GM18868 (cell line): ENCODE data around the gene SV2B.

Experiments used
- ATAC-seq: cut with Tn5 transposase; IDR thresholded peaks from one replicate; pipeline ENCODE4 v1.9.1; 2021; ENCODE audit warnings: mild to moderate bottlenecking, moderate library complexity; ENCODE audit not compliant: unreplicated experiment

SV2B gene

DNA sequence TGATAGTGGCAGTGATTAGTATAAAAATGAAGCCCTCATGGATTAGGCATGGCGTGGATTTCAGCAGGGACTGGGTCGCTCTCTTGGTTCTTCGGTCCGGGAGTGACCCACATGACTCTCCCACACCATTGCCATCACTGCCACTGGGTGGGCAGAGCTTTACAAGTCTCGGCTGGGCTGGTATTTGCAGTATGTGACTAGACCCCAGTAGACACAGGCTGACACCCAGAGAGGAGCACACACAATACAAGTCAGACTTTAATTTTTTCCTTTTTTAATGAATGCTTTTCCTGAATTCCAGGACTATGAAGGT lies 1.5 kb downstream of the SV2B start:
- ATAC-seq: no peak

DNA sequence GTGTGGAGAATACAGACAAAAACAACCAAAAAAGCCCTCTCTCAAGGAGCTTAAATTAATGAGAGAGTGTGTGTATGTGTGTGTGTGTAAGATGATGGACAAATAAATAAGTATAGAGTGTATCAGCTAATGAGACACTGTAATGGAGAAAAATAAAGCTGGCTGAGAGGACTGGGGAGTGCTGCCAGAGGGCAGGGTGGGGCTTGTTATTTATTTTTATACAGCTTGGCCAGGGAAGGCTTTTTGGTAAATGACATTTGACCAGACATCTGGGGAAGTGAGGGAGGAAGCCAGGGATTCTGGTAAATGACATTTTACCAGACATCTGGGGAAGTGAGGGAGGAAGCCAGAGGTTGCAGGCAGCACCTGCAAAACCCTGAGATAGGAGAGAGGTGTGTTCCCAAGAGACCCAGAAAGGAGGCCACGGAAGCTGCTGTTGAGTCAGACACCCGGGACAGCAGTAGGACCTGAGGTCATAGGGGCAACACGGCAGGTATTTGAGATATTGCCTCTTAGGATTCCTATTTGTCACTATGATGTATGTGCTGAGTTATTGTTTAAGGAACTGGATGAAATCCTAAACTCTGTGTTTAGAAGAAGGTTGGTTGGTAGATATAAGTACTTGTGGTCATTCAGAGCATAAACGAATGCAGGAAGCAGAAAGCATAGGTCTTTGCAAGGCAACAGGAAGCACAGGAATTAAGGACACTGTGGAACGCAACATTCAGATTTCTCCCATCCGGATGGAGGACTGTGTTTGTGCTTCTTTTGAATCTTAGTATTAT lies 2.7 kb downstream of the SV2B start:
- ATAC-seq: no peak

DNA sequence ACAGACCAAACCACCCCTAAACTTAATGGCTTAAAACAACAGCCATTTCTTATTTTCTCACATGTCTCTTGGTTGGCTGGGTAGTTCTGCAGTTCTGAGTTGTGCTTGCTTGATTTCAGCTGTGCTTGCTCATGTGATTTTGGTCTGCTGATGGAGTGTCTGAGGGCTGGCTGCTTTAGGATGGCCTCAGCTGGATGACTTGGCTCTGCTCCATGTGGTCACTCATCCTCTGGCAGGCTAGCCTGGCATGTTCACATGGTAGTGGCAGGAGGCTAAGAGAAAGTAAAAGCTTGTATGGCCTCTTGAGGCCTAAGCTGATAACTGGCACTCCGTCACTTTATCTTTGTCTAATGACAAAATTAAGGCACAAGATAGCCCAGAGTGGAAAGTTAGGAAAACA lies 4.1 kb downstream of the SV2B start:
- ATAC-seq: no peak

DNA sequence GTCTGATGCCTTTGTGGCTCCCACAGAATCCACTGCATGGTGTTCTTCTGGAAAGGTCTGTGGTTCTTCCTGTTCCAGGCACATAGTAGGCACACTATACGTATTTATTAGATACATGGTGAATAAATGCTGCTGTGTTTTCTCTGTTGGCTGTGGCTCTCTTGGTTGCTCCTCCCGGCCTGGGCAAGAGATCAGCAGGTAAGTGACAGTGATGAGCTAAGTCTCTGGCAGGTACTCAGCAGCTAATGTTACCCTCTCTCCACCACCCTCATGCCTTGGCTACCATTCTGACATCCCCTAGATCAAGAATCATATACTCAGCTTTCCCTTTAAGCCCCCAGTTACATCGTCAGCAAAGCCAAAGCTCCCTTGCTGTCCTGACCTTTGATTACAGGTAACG lies 8.4 kb downstream of the SV2B start:
- no peak for ATAC-seq

DNA sequence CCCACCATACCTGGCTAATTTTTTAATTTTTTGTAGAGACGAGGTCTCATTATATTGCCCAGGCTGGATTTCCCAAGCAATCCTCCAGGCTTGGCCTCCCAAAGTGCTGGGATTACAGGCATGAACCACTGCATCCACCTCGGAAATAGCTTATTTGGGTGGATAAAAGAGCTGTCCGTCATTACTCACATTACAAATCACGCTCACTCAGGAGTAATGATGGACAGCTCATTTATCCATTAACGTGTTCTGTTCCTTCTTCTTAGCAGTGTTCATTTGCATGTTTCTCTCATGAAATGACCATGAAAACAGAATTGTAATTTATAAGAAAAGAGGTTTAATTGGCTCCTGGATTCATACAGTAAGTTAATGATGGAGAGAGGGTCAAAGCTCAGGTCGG lies 9.8 kb downstream of the SV2B start:
- ATAC-seq: no peak

DNA sequence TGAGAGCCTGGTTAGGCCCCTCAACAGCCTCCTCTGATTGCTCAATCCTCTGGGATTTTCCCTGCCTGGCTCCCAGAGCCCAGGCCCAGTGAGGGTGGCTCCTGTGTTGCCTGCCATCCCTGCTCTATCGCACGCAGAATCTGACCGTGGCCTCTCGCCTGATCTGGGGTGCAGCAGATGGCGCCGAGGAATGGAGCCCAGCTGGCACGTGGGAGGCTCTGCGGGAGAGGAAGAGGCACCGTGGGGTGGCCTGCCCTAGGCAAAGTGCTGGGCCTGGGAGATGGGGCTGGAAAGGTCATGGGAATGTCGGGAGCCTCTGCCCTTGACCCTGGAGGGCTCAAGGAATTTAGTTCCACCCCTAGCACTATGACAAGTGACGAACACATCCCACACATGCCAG lies 10.3 kb downstream of the SV2B start:
- ATAC-seq: no peak

DNA sequence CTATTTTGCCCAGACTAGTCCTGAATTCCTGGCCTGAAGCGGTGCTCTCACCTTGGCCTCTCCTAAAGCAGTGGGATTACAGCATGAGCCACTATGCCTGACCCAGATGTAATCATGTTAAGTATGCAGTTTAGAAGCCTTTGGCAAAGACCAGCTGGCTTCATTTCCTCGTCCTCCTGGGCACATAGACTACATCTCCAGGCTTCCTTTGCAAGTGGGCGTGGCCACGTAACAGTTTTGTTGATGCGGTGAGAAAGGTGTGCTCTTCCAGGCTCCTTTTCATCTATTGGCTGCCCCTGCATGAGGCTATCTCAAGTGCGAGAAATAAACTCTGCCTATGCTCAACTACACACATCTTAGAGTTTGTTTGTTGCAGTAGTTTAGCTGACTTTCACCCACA lies 13.0 kb downstream of the SV2B start:
- no peak for ATAC-seq

DNA sequence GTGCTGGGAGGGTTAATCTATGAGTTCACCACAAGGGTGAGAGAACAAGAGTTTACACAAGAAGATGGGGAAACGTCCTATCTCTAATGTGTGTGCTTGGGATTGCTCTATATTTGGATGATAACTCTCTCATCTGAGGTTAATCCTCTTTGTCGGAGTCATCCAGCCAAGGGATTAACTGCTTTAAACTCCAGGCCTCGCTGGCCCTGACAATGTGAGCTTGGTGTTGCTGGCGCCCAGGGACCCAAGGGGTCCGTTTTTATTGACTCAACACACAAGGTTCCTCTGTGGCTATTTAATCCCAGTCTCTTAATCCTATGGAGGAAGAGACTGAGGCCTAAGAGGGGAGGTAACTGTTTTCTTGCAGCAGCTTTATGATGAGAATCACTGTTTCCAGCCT lies 14.2 kb downstream of the SV2B start:
- no peak for ATAC-seq

DNA sequence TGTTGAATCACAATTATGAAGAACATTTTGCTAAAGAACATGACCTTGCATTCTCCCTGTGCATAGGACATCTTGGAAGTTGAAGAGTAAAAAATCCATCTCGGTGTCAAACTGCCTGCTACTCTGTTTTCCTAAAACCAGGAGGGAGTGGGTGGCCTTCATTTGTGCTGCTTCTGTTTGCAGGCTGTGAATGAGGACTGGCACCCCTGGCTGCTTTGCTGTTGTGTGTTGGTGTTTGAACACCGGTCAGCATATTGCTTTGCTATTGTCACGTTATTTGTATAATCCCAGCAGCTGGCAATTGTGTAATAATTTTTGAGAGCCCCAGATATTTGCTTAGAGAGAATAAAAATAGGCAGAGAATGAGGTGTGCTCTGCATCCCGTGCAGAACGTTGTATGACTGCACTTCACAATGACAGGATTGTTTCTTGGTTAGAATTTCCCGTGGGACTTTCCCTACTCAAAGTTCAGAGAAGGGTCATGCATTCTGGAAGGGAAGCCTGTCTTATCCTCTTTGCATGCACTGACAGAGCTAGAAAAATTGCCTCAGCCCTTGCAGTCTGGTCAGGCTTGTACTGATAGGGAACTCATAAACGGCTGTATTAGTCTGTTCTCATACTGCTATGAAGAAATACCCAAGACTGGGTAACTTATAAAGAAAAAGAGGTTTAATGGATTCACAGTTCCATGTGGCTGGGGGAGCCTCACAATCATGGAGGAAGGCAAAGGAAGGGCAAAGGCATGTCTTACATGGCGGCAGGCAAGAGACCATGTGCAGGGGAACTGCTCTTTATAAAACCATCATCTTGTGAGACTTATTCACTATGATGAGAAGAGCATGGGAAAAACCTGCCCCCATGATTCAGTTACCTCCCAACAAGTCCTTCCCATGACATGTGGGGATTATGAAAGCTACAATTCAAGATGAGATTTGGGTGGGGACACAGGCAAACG lies 16.3 kb downstream of the SV2B start:
- ATAC-seq: peak; percentile 90

DNA sequence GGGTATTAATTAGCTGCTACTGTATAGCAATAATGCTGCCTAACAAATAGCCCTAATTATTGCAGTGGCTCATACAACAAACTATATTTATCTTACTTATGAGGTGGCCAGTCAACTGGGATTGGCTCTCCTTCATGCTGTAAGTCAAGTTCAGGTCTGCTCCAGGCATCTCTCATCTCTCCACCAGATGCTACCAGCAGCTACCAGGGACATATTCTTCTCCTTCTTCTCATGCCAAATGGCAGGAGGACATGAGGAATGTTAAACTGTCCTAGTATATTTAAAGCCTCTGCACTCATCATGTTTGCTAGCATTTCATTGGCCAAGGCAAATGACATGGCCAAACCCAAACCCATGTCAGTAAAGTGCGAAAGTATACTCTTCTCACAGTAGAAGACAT lies 17.3 kb downstream of the SV2B start:
- no peak for ATAC-seq

DNA sequence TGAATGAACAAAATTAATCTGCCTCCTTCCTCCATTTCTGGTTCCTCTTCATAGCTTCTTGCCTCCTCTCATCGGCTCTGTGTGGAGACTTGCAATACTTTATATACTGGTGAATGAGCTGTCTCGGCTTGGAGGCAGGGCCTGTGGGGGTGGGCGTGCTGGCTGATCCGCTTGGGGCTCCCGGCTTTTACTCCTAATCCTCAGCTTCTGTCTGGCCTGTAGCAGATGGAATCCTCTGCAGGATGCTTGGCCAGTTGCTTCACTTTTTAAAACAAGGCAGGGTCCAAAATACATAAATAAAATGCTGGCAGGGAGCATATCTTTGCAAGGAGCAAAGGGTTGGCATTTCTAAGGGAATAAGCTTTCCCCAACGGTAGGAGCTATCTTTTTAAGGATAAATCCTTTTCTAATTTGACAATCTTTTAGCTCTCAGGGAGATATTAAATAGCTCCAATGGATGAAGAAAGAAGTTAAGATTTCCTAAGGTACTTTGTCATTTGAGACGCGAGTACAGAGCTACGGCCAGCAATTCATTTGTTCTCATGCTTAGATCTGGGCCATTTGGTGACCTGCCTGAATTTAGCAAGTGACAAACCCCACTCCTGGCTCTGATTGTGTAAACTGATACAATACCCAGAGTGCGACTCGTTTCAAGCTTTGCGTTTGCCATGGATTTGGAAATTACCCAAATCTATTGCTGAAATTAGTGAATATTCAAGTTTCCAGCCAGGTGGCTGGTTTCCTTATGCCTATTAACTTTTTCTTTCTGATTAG lies 18.9 kb downstream of the SV2B start:
- no peak for ATAC-seq

DNA sequence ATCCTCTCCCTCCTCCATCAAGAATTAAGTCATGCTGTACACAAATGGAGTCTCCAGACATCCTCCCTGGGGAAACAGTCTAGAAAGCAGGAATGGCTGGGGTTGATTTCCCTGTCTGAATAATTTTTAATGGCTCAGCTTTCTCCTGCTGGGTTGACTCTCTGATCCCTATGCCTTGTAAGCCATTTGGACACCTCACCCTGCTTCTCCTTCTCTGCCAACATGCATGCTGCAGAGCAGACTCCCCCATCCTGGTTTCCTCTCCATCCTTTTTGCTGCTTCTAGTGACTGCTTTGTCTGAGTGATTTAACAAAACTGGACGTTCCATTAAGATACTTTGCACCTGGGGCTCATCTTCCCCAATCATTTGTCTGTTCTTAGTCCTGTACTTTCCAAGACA lies 22.2 kb downstream of the SV2B start:
- no peak for ATAC-seq

DNA sequence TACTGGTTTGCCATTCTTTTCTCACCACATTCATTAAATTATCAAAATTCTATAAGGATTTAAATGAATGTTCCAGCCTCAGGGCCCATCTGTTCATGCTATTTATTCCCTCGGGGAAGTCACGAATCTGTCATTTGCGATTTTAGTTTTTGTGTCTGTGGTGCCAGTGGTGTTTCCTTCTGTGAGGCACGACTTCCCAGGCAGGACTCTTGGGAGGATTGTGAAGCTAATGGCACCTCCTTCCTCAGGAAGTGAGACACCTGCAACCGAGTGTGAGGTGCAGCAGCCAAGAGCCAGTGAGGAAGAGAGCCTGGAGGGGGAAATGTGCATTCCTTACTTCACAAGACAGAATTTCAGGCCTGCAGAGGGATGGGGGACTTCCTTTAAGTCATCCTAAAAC lies 24.1 kb downstream of the SV2B start:
- no peak for ATAC-seq

DNA sequence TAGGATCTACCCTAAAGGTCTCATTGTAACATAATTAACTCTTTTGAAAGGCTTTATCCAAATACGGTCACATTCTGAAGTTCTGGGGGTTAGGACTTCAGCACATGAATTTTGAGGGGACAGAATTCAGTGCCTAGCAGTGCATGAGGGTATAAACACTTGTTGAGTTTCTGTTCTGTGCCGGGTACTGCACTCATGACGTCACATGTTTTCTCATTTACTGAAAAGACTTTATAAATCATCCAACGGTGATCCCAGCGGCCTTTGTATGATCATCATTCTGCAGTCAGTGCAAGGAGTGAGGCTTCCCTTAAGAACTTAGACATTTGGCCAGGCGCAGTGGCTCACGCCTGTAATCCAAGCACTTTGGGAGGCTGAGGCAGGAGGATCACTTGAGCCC lies 25.1 kb downstream of the SV2B start:
- ATAC-seq: no peak

DNA sequence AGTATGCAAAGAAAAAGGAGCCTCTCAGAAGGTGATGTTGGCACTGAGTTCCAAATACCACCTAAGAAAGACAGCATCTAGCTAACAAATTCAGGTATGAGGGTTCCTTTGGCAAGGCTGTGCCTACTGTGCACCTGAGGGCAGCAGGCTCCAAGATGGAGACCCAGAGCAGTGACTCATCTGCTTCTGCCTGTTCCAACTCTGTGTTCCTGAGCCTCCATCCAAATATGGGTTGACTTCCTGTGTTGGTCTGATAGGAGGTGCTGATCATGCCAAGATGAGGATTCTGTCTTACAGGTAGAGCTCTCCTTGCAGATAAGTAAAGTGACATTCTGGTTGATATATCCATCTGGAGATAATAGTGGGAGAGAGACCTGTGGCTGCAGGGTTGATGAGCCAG lies 26.0 kb downstream of the SV2B start:
- ATAC-seq: peak; percentile 59

DNA sequence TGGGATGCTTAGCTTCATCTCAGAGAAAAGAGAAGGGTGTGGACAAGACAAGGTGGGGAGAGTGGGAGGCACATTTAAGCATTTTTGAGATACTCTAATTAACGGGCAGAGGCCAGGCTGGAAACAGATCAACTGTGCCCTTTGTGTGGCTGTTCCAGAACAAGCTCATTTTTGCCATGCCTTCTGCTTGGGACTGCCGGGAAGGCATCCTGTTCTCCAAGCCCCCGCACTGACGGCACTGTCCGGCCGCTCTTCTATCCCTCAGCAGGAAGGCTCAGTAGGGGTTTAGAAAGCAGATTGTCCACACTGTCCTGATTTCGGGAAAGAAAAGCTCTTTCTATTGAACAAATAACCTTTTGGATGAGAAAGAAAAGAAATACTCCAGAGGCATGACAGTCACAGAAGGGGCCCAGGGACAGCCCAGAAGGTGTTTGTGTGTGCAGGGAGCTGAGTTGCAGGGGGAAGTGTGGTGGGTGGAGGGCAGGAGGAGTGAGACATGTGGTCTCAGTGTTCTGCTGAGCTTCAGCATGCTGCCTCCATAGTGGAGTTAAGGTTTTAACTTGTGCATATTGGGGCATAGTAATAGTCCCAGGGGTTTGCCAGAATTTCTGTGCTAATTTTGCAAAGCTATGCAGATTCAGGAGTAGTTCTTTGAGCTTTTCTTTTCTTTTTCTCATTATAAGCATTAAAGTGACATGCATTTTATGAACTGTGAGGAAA lies 27.3 kb downstream of the SV2B start:
- ATAC-seq: peak; percentile 66

DNA sequence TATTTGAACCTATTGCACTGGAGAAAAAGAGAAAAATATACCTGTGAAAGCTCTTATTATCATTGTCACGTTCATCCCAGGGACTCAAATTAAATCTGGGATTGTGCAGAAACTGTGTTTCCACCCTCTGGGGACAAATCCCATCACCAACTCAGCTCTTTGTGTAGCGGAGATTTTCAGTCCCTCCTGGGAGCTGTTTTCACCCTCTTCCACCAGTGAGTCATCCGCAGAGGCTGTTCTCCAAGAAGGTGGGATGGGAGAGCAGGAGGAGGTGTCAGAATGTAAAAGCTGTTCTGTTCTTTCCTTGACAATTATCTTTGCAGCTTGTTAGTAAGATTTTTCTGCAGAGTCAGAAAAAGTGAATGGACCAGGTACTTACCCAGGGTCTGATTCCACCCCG lies 28.0 kb downstream of the SV2B start:
- ATAC-seq: no peak

DNA sequence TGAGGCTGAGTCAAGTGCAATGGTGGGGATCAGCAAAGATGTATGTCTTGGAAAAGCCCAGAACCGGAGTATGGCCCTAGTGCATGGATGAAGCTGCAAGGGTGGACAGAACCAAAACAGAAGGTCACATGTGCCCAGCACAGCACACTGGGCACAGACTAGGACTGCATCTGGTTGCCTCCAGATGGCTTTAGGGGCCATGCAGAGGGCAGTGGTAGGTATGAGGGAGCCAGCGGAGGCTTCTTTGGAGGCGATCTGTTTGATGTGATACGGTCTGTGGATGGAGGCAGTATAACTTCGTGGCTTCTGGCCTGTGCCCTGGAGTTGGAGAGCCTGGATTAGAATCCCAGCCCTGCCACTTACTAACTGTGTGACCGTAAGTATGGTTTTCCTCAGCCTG lies 29.4 kb downstream of the SV2B start:
- ATAC-seq: no peak

DNA sequence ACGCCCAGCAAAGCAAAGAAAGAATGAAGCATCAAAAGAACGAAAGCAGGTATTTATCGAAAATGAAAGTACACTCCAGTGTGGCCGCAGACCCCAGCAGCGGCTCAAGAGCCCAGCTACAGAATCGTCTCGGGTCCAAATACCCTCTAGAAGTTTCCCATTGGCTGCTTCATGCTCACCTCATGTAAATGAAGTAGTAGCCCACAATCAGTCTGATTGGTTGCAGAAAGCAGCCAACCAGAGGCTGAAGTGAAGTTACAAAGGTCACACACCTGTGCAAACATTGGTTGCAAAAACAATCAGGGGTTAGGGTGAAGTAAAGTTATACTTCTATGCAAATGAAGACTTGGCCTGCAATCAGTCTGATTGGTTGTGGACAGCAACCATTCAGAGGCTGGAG lies 32.0 kb downstream of the SV2B start:
- no peak for ATAC-seq

DNA sequence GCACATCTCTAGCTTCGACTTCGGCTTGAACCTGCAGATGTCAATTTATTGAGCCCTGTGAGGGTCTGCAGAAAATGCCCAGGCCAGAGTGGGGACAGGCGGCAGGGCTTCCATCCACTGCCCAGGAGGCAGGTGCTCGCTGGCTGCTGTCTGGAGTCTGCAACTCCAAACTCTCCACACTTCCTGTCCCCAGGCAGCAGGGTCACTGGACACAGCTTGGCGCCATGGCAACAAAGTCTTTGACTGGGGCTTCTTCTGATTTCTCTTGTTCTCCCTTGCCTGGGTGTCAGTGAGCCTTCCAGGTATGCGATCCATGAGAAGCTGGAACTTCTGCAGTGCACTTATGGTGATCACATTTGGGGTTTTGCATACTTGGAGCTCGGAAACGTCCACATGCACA lies 33.5 kb downstream of the SV2B start:
- ATAC-seq: no peak
